COLO829 (cell line): ENCODE data around the gene LARP4B.
A peak's percentile ranks its signal among the peaks of the same experiment; 100 is the strongest.

Experiments
- DNase-seq: peaks from one replicate; pipeline ENCODE4 v3.0.0; 2012; ENCODE audit warnings: low spot score

Gene LARP4B

GRCh38 chr10:931326-932318 lies at the start of gene LARP4B:
TSS of gene LARP4B (minus strand) at chr10:931705. CDS start at chr10:885721, 45,984 bp downstream.
- peak; percentile 84 for DNase-seq

- DNase-seq = no peak
Observed at GRCh38 chr10:980468-981093, 49.1 kb upstream of the LARP4B start.

GRCh38 chr10:978826-979421 lies 47.4 kb upstream of the LARP4B start:
- no peak for DNase-seq

GRCh38 chr10:976316-976715 lies 44.8 kb upstream of the LARP4B start:
- DNase-seq = no peak

GRCh38 chr10:974785-975074 lies 43.2 kb upstream of the LARP4B start:
- no peak for DNase-seq

- DNase-seq = peak; percentile 16
Observed at GRCh38 chr10:974038-974784, 42.7 kb upstream of the LARP4B start.

GRCh38 chr10:972763-973162 lies 41.3 kb upstream of the LARP4B start:
- no peak for DNase-seq

- DNase-seq = no peak
Observed at GRCh38 chr10:971613-972012, 40.1 kb upstream of the LARP4B start.

GRCh38 chr10:971150-971542 lies 39.6 kb upstream of the LARP4B start:
- no peak for DNase-seq

GRCh38 chr10:970311-971149 lies 39.0 kb upstream of the LARP4B start:
- no peak for DNase-seq

- no peak for DNase-seq
Observed at GRCh38 chr10:969473-970150, 38.1 kb upstream of the LARP4B start.

GRCh38 chr10:968546-969199 lies 37.2 kb upstream of the LARP4B start:
- no peak for DNase-seq

- DNase-seq = no peak
Observed at GRCh38 chr10:966466-967235, 35.1 kb upstream of the LARP4B start.

- DNase-seq = no peak
Observed at GRCh38 chr10:964988-965417, 33.5 kb upstream of the LARP4B start.

- no peak for DNase-seq
Observed at GRCh38 chr10:964321-964987, 32.9 kb upstream of the LARP4B start.

- no peak for DNase-seq
Observed at GRCh38 chr10:963655-964054, 32.1 kb upstream of the LARP4B start.

- no peak for DNase-seq
Observed at GRCh38 chr10:963186-963585, 31.7 kb upstream of the LARP4B start.

GRCh38 chr10:962342-962741 lies 30.8 kb upstream of the LARP4B start:
- DNase-seq = no peak

- no peak for DNase-seq
Observed at GRCh38 chr10:958856-959255, 27.4 kb upstream of the LARP4B start.
